BE2C (cell line): Measurements from ENCODE around the gene RRP1B.
A peak's percentile ranks its signal among the peaks of the same experiment; 100 is the strongest.

Source experiments
- DNase-seq: peaks from one replicate; pipeline ENCODE4 v3.0.0-alpha.2; 2020
- H3K27me3 ChIP-seq: fragments of 250-450 bp; sonication (Bioruptor Pico); 2 replicates; pipeline ENCODE4 v1.5.1; 2020; ENCODE audit warnings: mild to moderate bottlenecking
- H3K36me3 ChIP-seq: fragments of 250-450 bp; sonication (Bioruptor Pico); 2 replicates; pipeline ENCODE4 v1.5.1; 2020; ENCODE audit warnings: mild to moderate bottlenecking
- H3K4me1 ChIP-seq: fragments of 250-450 bp; sonication (Bioruptor Pico); 2 replicates; pipeline ENCODE4 v1.5.1; 2020
- H3K4me3 ChIP-seq: 2 replicates; pipeline ENCODE4 v1.5.1; 2011; ENCODE audit warnings: low read depth, low read length
- H3K9me3 ChIP-seq: fragments of 250-450 bp; sonication (Bioruptor Pico); 2 replicates; pipeline ENCODE4 v1.5.1; 2020
- TF ChIP-seq, protein P1 (sequence below): IDR thresholded peaks from 2 replicates; pipeline ENCODE4 v1.5.1; 2012; ENCODE audit warnings: mild to moderate bottlenecking, low read depth, low read length

The RRP1B gene

DNA sequence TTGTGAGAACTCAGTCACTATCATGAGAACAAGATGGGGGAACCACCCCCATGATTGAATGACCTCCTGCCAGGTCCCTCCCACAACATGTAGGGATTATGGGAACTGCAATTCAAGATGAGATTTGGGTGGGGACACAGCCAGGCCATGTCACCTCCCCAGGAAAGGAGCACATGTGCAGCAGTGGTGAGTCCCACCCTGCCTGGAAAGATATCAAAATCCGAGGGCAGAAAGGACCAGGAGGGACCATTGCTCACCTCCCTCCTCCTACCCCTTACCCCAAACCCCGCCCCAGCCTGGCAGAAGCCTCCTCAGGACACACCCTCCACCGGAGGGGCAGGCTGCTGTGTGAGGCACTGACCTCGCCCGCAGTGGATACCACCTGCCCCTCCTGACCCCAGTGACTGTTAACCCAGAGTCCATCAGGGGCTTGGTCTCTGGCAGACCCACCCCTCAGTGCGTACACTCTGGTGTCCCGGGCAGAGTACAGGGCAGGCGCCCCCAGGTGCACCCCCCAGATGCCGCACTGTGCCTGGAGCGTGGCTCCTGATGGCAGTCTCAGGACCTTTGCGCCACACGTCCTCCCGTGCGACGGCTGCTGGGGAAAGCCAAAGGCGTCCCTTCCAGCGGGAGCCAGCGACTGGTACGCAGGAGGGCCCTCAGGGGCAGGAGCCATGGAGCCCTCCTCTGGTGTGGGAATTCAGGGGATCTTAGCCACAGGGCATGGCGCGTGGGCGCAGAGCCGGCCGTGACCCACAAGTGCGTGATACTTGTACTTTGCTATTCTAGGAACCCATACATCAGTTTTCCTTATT is 80.5 kb downstream of the RRP1B start:
- Histone ChIP-seq H3K4me1 (peaks cover 2% of the 10 kb centered on the region; the same call in 1 of the 2 replicates), H3K9me3 (no peaks in the 10 kb centered on the region), H3K4me3 (no peak overlapping the region), H3K27me3 (no peaks in the 10 kb centered on the region), H3K36me3 (peaks cover 22% of the 10 kb centered on the region)
- peak; percentile 40 for DNase-seq
- TF ChIP-seq, protein P1, sequence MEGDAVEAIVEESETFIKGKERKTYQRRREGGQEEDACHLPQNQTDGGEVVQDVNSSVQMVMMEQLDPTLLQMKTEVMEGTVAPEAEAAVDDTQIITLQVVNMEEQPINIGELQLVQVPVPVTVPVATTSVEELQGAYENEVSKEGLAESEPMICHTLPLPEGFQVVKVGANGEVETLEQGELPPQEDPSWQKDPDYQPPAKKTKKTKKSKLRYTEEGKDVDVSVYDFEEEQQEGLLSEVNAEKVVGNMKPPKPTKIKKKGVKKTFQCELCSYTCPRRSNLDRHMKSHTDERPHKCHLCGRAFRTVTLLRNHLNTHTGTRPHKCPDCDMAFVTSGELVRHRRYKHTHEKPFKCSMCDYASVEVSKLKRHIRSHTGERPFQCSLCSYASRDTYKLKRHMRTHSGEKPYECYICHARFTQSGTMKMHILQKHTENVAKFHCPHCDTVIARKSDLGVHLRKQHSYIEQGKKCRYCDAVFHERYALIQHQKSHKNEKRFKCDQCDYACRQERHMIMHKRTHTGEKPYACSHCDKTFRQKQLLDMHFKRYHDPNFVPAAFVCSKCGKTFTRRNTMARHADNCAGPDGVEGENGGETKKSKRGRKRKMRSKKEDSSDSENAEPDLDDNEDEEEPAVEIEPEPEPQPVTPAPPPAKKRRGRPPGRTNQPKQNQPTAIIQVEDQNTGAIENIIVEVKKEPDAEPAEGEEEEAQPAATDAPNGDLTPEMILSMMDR = no peak

DNA sequence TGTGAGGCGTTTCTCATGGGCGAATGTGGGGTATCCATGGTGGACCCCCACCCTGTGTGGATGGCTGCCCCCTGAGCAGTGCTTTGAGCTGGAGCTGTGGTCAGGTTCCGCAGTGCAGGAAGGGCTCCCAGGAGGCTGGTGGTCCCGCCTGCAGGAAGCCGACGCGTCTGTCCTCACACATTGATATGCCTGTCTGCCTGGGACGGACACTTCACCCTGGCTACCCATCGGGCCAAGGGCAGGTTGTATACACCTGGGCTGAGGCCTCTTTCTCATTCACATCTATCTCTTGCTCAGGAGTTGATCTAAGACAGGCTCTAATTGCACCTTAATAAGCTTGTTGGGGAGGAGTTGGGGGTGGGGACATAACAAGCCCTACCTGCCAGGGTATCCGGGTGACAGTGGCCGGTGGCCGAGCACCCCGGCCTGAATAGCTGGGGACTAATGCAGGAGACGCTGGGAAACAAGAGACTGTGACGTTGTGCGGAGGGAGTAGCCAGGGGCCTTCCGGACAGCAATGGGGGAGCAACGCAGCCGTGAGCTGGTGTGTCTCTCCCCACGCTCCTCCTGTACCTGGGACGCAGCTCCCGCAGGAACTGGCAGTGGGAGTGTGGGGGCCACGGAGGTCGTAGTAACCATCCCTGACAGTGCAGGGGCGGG is 81.3 kb downstream of the RRP1B start:
- H3K9me3 ChIP-seq = no peaks in the 10 kb centered on the region
- H3K4me1 ChIP-seq = peaks cover 2% of the 10 kb centered on the region; the same call in 1 of the 2 replicates
- no peak overlapping the region for H3K4me3 ChIP-seq
- DNase-seq = peak; percentile 70
- no peaks in the 10 kb centered on the region for H3K27me3 ChIP-seq
- peaks cover 23% of the 10 kb centered on the region for H3K36me3 ChIP-seq
- TF ChIP-seq, protein P1 = no peak

DNA sequence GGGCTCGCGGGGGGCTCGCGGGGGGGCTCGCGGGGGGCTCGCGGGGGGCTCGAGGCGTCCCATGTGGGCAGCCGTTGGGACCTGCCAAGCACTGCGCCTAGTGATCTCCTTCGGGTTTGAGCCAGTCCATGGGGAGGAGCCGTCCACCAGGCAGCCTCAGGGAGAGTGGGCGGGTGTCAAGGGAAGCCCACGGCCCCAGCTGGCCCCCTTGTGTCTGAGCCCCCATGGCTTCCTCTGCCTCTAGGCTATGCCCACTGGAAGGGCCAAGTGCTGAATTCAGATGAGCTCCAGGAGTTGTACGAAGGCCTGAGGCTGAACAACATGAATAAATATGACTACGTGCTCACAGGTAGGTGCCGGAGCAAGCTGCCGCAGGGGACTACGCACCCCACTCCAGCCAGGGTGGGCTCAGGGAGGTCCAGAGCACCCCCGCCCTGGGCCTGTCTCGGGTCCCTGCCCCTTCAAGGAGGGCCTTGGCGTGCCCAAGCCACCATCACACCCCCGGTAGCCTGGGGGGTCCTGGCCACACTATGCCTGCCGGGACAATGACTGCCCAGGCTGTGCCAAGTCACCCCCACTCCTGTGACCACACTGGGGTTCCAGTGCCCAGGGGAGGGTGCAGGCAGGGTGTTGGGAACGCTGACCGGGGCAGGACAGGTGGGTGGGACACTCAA is 82.2 kb downstream of the RRP1B start:
- Histone ChIP-seq H3K4me1 (peaks cover 2% of the 10 kb centered on the region; the same call in 1 of the 2 replicates), H3K36me3 (peaks cover 29% of the 10 kb centered on the region), H3K4me3 (no peak overlapping the region), H3K9me3 (no peaks in the 10 kb centered on the region), H3K27me3 (no peaks in the 10 kb centered on the region)
- peak; percentile 43 for DNase-seq
- TF ChIP-seq, protein P1 = no peak

DNA sequence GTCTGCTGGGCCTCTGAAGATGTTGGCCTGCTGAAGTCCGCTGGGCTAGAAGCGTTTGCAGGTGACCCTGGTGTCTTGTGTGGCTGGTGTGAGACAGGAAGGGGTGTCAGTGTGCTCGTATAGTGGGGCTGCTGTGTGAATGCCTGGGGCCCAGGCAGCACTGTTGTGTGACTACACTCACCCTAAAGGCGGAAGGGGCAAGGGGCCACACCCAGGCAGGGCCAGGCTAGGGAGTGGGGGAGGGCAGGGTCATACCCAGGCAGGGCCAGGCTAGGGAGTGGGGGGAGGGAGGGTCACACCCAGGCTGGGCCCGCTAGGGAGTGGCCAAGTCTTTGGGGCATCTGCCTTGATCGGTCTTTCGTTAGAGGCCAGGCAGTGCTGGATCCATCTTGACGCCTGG is 84.6 kb downstream of the RRP1B start:
- H3K4me3 ChIP-seq = no peak overlapping the region
- TF ChIP-seq, protein P1 = no peak
- no peaks in the 10 kb centered on the region for H3K27me3 ChIP-seq
- peaks cover 2% of the 10 kb centered on the region; the same call in 1 of the 2 replicates for H3K4me1 ChIP-seq
- no peak for DNase-seq
- H3K9me3 ChIP-seq = no peaks in the 10 kb centered on the region
- peaks cover 22% of the 10 kb centered on the region for H3K36me3 ChIP-seq

DNA sequence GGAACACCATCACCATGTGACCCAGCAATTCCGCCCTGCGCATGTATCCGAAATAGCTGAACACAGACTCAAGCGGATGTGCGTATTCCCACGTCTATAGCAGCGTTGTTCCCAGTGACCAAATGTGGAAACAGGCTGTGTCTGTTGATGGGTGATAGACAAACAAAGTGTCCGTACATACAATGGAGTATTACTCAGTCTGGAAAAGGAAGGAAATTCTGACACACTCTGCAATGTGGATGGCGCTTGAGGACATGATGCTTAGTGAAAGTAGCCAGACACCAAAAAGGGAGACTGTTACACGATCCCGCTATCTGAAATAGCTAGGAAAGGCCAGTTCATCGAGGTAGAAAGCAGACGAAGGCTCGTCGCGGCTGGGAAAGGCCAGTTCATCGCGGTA is 85.4 kb downstream of the RRP1B start:
- no peak for DNase-seq
- Histone ChIP-seq H3K27me3 (no peaks in the 10 kb centered on the region), H3K4me1 (peaks cover 2% of the 10 kb centered on the region; the same call in 1 of the 2 replicates), H3K4me3 (no peak overlapping the region), H3K36me3 (peaks cover 22% of the 10 kb centered on the region), H3K9me3 (no peaks in the 10 kb centered on the region)
- TF ChIP-seq, protein P1 = no peak
